Measurements from ENCODE around the gene CCDC91.
A peak's percentile ranks its signal among the peaks of the same experiment; 100 is the strongest.

The CCDC91 gene

GRCh38 chr12:28543021-28543890, 353.0 kb downstream of the CCDC91 start:
- Histone ChIP-seq H3K27ac (ENCODE audit: low read length) (no peak overlapping the region), H3K36me3 (replicated peaks; ENCODE audit: low read depth, low read length) (no peaks in the 10 kb centered on the region), H3K4me1 (ENCODE audit: low read length) (peaks cover 6% of the 10 kb centered on the region; the same call in 1 of the 2 replicates), H3K27me3 (ENCODE audit: low read depth, low read length) (no peaks in the 10 kb centered on the region), H3K79me2 (ENCODE audit: low read length) (no peaks in the 10 kb centered on the region), H3K9ac (ENCODE audit: low read length) (no peak overlapping the region), H2AFZ (ENCODE audit: low read depth, low read length) (no peak overlapping the region), H4K20me1 (ENCODE audit: insufficient read depth, low read length) (no peaks in the 10 kb centered on the region), H3K4me3 (ENCODE audit: low read length) (peak overlapping the region; percentile 34; the same call in 1 of the 2 replicates), H3K9me3 (ENCODE audit: insufficient read depth, low read length) (no peaks in the 10 kb centered on the region), H3K4me2 (ENCODE audit: low read length) (peak overlapping the region; percentile 51)
- no peak for TF ChIP-seq CTCF (IDR thresholded peaks at IDR 0.05; ENCODE audit: low read depth, low read length)
- no peak for TF ChIP-seq EZH2phosphoT487 (IDR thresholded peaks at IDR 0.05; ENCODE audit: low read depth)

DNA sequence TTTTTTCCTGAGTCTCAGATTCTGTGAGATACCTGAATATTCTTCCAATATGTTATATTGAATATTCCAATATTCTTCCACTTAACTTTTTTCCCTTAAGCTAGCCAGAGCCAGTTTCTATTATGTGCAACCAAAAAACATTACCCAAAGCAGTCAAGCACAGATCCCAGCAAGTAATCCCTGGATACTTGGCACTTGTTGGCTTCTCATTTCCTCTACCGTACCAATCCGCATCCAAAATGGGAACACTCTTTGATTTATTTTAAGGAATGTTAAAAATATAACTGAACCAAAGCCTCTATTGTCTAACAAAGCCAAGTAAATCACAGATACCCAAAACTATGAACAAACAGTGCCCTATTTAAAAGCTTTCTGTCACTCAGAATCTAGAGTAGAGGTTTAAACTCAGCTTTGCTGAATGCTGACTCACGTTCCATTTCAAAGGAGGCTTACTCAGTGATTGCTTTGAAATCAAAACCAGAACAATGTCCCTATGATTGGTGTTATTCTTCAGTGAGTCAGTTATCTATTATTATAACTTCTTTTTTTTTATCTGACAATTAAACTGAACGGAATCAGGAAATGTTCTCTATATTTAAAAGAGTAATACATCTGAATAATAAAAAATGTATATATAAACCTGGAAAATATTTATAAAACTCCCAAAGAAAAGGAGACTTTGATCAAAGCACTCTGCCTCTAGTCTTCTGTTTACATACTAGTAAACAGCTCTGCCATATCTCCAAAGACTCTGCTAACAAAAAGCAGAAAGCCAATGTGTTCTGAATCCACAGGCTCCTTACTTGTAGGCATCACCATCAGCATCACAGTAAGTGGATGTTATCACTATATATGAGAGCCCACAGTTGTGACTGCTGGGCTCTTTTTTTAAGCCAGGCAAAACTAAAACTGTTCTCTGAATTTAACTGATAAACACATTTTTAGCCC, 360.8 kb downstream of the CCDC91 start:
- H2AFZ ChIP-seq (ENCODE audit: low read depth, low read length): no peak overlapping the region
- no peak overlapping the region for H3K4me2 ChIP-seq (ENCODE audit: low read length)
- no peaks in the 10 kb centered on the region for H4K20me1 ChIP-seq (ENCODE audit: insufficient read depth, low read length)
- no peak overlapping the region for H3K9ac ChIP-seq (ENCODE audit: low read length)
- peaks cover 3% of the 10 kb centered on the region for H3K4me1 ChIP-seq (ENCODE audit: low read length)
- H3K36me3 ChIP-seq (replicated peaks; ENCODE audit: low read depth, low read length): no peaks in the 10 kb centered on the region
- H3K79me2 ChIP-seq (ENCODE audit: low read length): no peaks in the 10 kb centered on the region
- no peaks in the 10 kb centered on the region for H3K9me3 ChIP-seq (ENCODE audit: insufficient read depth, low read length)
- no peaks in the 10 kb centered on the region for H3K27me3 ChIP-seq (ENCODE audit: low read depth, low read length)
- no peak overlapping the region for H3K4me3 ChIP-seq (ENCODE audit: low read length)
- TF ChIP-seq EZH2phosphoT487 (IDR thresholded peaks at IDR 0.05; ENCODE audit: low read depth) (no peak), CTCF (IDR thresholded peaks at IDR 0.05; ENCODE audit: low read depth, low read length) (no peak)
- H3K27ac ChIP-seq (ENCODE audit: low read length): no peak overlapping the region

GRCh38 chr12:28552251-28552970, 362.2 kb downstream of the CCDC91 start:
- Histone ChIP-seq H3K9me3 (ENCODE audit: insufficient read depth, low read length) (no peaks in the 10 kb centered on the region), H3K4me1 (ENCODE audit: low read length) (peaks cover 3% of the 10 kb centered on the region), H3K4me2 (ENCODE audit: low read length) (no peak overlapping the region), H3K27ac (ENCODE audit: low read length) (no peak overlapping the region), H3K79me2 (ENCODE audit: low read length) (no peaks in the 10 kb centered on the region), H3K36me3 (replicated peaks; ENCODE audit: low read depth, low read length) (no peaks in the 10 kb centered on the region), H3K4me3 (ENCODE audit: low read length) (no peak overlapping the region), H3K27me3 (ENCODE audit: low read depth, low read length) (no peaks in the 10 kb centered on the region), H4K20me1 (ENCODE audit: insufficient read depth, low read length) (no peaks in the 10 kb centered on the region), H3K9ac (ENCODE audit: low read length) (no peak overlapping the region), H2AFZ (ENCODE audit: low read depth, low read length) (no peak overlapping the region)
- TF ChIP-seq EZH2phosphoT487 (IDR thresholded peaks at IDR 0.05; ENCODE audit: low read depth): no peak
- no peak for TF ChIP-seq CTCF (IDR thresholded peaks at IDR 0.05; ENCODE audit: low read depth, low read length)
